Lung (tissue), 16 donors: Measurements from ENCODE around the gene TYRO3. TPM values are rescaled to one million over a fixed set of nuclear protein-coding genes. Genes with fewer than 3 reads are reported as not detected.

Source experiments
- ATAC-seq: fragments of 200-7000 bp; cut with Tn5 transposase; one replicate; pipeline ENCODE4 v1.9.1; 2020; ENCODE audit warnings: moderate number of reproducible peaks; ENCODE audit not compliant: insufficient read depth, low FRiP score
- DNase-seq, 3 donors: peaks; one replicate each; pipeline ENCODE4 v3.0.0-alpha.2; 2013 to 2017
- H3K27ac ChIP-seq, 2 donors: one replicate each; pipeline ENCODE4 v1.5.1; 2013; ENCODE audit warnings: mild to moderate bottlenecking in 2 of 2, moderate library complexity in 2 of 2, control low read depth in 1 of 2, inconsistent platforms in 1 of 2, low read depth in 1 of 2, low read length in 1 of 2
- H3K27me3 ChIP-seq, 3 donors: one replicate each; pipeline ENCODE4 v1.5.1; 2013; ENCODE audit warnings: low read length in 2 of 3; ENCODE audit not compliant: control insufficient read depth in 3 of 3, insufficient read depth in 3 of 3
- H3K36me3 ChIP-seq, 4 donors: one replicate each; pipeline ENCODE4 v1.5.1; 2013; ENCODE audit warnings: low read length in 4 of 4, mild to moderate bottlenecking in 1 of 4, moderate library complexity in 1 of 4; ENCODE audit not compliant: control insufficient read depth in 4 of 4, insufficient read depth in 4 of 4
- H3K4me1 ChIP-seq, 5 donors: one replicate each; pipeline ENCODE4 v1.5.1; 2013; ENCODE audit warnings: low read length in 5 of 5, mild to moderate bottlenecking in 2 of 5, moderate library complexity in 1 of 5; ENCODE audit not compliant: control insufficient read depth in 5 of 5, insufficient read depth in 5 of 5
- H3K4me3 ChIP-seq: one replicate; pipeline ENCODE4 v1.5.1; 2013; ENCODE audit warnings: mild to moderate bottlenecking, control low read depth, moderate library complexity
- H3K9ac ChIP-seq, 2 donors: one replicate each; pipeline ENCODE4 v1.5.1; 2013; ENCODE audit warnings: low read length in 2 of 2, control low read depth in 1 of 2; ENCODE audit not compliant: insufficient read depth in 1 of 2
- H3K9me3 ChIP-seq, 4 donors: one replicate each; pipeline ENCODE4 v1.5.1; 2013; ENCODE audit warnings: low read length in 3 of 4, mild to moderate bottlenecking in 1 of 4, moderate library complexity in 1 of 4; ENCODE audit not compliant: control insufficient read depth in 4 of 4, insufficient read depth in 3 of 4
- WGBS, 2 donors: extraction: QIAGEN DNeasy Blood & Tissue Kit; methylation state at CpG; one replicate each; pipeline ENCODE4 v1.1.7; 2013; 5-methylcytosine and 5-hydroxymethylcytosine counted together
- long read RNA-seq, 5 donors: transcript quantifications; one replicate each; lab custom pipeline, GENCODE V29; 2026
- polyA plus RNA-seq, 2 donors: library from polyadenylated mRNA; stranded (reverse); fragments of 200-250 nt; gene quantifications; one replicate each; pipeline ENCODE4 v1.2.1, GENCODE V29; 2013
- total RNA-seq, 2 donors: library from RNA; depleted of rRNA in 1 of 2; stranded (reverse); fragments of >200 nt in 1 of 2; gene quantifications; one replicate each; pipeline ENCODE4 v1.2.1, GENCODE V29; 2014 to 2021
- TF ChIP-seq, protein P1 (sequence below): IDR thresholded peaks from 2 replicates; pipeline ENCODE4 v1.5.1; 2012; ENCODE audit warnings: mild to moderate bottlenecking; ENCODE audit errors: control extremely low read depth, extremely low read depth
- donor health status: control.
- donor health status: control.
- donor health status: Bipolar disorder and iron deficiency.
- donor health status: healthy.
- donor health status: DM: yes; HTN: yes; CAD: no.

The TYRO3 gene
- total RNA-seq (10 to 100 TPM; 13.8 to 17.9 TPM), polyA plus RNA-seq (10 to 100 TPM in 1 of 2 donors, 1 to 10 TPM in 1; 4.2 to 11.5 TPM)
- long read RNA-seq, donor 1, full-length matches to known transcripts: 17 of 17 reads
- long read RNA-seq, donor 1, partial matches to known transcripts: 0 of 17 reads
- long read RNA-seq, donor 1, other reads (novel, unspliced or antisense): 0 of 17 reads
- long read RNA-seq, donor 2, partial matches to known transcripts: 0 of 4 reads
- long read RNA-seq, donor 2, other reads (novel, unspliced or antisense): 0 of 4 reads
- long read RNA-seq, donor 3, full-length matches to known transcripts: 11 of 11 reads
- long read RNA-seq, donor 3, partial matches to known transcripts: 0 of 11 reads
- long read RNA-seq, donor 3, other reads (novel, unspliced or antisense): 0 of 11 reads
- long read RNA-seq, donor 4, transcript TYRO3-209 (1 exons, 2,004 nt): major isoform, 9 of 10 reads
- long read RNA-seq, donor 4, partial matches to known transcripts: 0 of 10 reads
- long read RNA-seq, donor 4, other reads (novel, unspliced or antisense): 0 of 10 reads
- long read RNA-seq, donor 5, full-length matches to known transcripts: 13 of 13 reads
- long read RNA-seq, donor 5, partial matches to known transcripts: 0 of 13 reads
- long read RNA-seq, donor 5, other reads (novel, unspliced or antisense): 0 of 13 reads

DNA sequence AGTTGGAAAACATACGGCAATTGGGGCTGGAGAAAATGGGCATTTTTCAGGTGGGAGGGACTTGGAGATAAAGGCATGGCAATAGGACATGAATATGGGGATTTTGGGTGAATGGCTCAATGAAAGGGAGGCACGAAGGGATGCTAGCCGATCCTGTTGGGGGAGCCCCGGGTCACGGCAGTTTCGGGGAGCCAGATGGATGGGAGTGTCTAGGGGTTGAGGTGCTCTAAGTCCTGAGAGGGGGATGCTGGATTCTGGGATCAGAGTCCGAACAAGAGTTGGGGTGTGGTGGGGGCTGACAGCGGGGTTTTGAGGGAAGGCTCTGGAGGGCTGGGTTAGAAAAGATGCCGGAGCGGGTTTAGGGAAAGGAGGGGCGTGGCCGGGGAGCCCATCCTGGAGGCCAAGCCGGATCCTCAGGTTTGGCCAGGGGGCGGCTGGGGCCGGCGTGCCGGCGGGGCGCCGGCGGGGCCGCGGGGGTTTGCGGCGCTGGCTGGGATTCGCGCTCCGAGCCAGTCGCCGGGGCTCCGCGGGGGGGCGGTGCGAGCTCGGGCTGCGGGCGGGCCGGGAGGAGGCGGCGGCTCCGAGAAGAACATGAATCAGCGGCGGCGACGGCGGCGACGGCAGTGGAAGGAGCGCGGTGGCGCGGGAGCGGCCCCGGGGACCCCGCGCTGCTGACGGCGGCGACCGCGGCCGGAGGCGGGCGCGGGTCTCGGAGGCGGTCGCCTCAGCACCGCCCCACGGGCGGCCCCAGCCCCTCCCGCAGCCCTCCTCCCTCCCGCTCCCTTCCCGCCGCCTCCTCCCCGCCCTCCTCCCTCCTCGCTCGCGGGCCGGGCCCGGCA lies at the start of gene TYRO3:
TSS of gene TYRO3 (plus strand) at position 813 of the 839 bp plus-strand sequence. CDS start 46 bp downstream, outside the sequence.
- TF ChIP-seq, protein P1, sequence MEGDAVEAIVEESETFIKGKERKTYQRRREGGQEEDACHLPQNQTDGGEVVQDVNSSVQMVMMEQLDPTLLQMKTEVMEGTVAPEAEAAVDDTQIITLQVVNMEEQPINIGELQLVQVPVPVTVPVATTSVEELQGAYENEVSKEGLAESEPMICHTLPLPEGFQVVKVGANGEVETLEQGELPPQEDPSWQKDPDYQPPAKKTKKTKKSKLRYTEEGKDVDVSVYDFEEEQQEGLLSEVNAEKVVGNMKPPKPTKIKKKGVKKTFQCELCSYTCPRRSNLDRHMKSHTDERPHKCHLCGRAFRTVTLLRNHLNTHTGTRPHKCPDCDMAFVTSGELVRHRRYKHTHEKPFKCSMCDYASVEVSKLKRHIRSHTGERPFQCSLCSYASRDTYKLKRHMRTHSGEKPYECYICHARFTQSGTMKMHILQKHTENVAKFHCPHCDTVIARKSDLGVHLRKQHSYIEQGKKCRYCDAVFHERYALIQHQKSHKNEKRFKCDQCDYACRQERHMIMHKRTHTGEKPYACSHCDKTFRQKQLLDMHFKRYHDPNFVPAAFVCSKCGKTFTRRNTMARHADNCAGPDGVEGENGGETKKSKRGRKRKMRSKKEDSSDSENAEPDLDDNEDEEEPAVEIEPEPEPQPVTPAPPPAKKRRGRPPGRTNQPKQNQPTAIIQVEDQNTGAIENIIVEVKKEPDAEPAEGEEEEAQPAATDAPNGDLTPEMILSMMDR: no peak
- peak; percentile 73 to 86 (median 78) for DNase-seq

DNA sequence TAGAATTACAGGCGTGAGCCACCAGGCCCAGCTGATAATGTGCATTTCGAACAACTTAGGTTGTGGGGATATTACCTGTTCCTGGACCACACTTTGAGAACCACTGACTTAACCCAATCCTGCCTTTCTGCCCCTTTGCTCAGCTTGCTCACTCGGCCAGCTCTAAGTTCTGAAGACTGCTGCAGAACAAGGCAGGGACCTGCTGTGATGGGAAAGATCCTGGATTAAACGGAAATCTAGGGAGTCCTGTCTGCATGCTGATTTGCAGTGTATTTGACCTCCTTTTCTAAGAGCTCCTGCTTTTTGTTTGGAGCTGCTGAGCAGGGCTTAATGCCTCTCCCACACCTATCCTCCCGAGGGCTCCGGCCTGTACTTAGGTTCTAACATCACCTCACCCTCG lies 48.3 kb upstream of the TYRO3 start:
- Histone ChIP-seq H3K27ac (no peak overlapping the region), H3K4me3 (no peak overlapping the region), H3K27me3 (peaks cover 0 to 44% (median 27%) of the 10 kb centered on the region in 3 donors), H3K9ac (no peak overlapping the region), H3K36me3 (no peaks in the 10 kb centered on the region), H3K9me3 (no peaks in the 10 kb centered on the region), H3K4me1 (peaks cover 0 to 20% (median 9%) of the 10 kb centered on the region in 5 donors)
- no peak for ATAC-seq
- TF ChIP-seq, protein P1: no peak
- WGBS, 2 donors: 83 to 93% methylated on average over 7 of the region's 7 CpGs
- DNase-seq: no peak

More for the DNA sequence above, at the start of gene TYRO3:
- Histone ChIP-seq H3K4me3 (peak within 1 kb of the TSS; percentile 52), H3K27ac (peak within 1 kb of the TSS in 1 of 2 donors; percentile 20), H3K27me3 (no peaks in the 10 kb centered on the region), H3K9me3 (peaks cover 0 to 3% (median 0%) of the 10 kb centered on the region in 4 donors), H3K36me3 (no peaks in the 10 kb centered on the region), H3K9ac (no peak within 1 kb of the TSS), H3K4me1 (peaks cover 0 to 48% (median 14%) of the 10 kb centered on the region in 5 donors)
- peak; percentile 63 for ATAC-seq
- 1 to 3% methylated on average over 40 to 81 of the region's 81 CpGs for WGBS, 2 donors

DNA sequence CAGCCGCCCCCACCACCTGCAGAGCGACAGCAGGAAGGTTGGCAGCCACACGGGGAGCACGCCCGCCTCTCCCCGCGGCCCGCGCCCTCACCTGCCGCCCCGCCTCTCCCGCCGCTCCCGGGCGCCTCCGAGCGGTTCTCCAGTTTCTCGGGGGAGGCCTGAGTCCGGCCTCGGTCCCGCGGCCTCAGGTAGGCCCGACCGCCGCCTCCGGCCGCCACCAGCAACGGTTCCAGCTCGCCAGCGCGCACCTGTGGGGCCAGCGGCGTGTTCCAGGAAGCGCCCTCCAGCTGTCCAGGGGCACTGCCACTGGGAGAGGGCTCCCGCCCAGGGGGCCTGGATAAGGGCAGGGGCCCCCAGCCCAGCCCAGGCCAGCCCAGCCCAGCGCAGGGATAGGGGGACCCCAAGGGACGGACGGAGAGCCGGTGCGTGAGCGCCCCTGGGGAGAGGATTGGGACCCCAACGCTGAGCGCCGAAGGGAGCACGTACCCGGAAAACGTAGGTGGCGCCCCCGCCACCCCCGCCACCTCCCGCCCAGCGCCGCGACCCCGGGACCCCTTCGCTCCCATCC lies 47.6 kb upstream of the TYRO3 start:
- 17 to 25% methylated on average over 24 to 56 of the region's 56 CpGs for WGBS, 2 donors
- Histone ChIP-seq H3K36me3 (no peaks in the 10 kb centered on the region), H3K9ac (no peak overlapping the region), H3K27me3 (peaks cover 0 to 44% (median 27%) of the 10 kb centered on the region in 3 donors), H3K4me1 (peaks cover 0 to 20% (median 9%) of the 10 kb centered on the region in 5 donors), H3K9me3 (no peaks in the 10 kb centered on the region), H3K27ac (no peak overlapping the region), H3K4me3 (no peak overlapping the region)
- TF ChIP-seq, protein P1: no peak
- ATAC-seq (no peak), DNase-seq (no peak)
